ENCODE results near the gene PCNX2.

DNA sequence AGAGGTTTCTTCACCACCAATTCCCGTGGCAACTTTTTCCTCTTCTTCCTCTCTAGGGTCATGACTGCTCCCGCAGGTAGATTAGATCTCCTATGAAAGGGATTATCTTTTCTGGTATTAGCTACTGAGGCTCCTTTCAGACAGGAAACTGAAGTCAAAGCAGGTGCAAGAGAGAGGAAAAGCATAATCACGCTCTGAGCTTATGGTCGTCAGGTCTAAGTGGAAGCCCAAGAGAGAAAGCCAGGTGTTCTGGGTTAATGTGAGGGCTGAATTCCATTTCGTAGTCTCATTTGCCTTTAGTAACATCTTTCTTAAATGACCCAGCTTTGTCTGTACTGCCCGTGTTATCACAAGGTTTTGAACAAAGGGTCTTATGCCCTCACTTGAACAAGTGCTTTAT, 23.7 kb upstream of the PCNX2 start:
- TF ChIP-seq, protein P1, sequence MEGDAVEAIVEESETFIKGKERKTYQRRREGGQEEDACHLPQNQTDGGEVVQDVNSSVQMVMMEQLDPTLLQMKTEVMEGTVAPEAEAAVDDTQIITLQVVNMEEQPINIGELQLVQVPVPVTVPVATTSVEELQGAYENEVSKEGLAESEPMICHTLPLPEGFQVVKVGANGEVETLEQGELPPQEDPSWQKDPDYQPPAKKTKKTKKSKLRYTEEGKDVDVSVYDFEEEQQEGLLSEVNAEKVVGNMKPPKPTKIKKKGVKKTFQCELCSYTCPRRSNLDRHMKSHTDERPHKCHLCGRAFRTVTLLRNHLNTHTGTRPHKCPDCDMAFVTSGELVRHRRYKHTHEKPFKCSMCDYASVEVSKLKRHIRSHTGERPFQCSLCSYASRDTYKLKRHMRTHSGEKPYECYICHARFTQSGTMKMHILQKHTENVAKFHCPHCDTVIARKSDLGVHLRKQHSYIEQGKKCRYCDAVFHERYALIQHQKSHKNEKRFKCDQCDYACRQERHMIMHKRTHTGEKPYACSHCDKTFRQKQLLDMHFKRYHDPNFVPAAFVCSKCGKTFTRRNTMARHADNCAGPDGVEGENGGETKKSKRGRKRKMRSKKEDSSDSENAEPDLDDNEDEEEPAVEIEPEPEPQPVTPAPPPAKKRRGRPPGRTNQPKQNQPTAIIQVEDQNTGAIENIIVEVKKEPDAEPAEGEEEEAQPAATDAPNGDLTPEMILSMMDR (IDR thresholded peaks at IDR 0.05): no peak
- no peak for TF ChIP-seq POLR2A (IDR thresholded peaks at IDR 0.05)

All from body of pancreas (tissue), 4 donors.